ENCODE results near the gene LEAP2.

DNA sequence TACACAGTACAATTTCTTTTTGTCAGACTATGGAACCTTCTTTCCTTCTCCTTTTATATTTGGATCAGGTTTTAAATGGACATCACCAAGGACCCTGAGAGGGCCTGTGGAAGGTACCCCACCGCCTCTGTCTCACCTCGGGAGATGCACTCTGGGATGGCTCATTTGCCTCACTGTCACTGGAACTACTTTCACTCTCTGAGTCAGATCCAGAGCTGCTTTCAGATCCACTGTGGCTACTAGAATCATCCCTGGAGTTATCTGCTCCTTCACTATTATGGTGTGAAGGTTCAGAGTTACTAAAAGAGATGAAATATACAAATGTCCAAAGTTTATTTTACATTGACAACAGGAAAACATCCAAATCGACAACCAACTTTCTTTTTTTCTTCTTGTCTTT, 24.6 kb downstream of the LEAP2 start:
- TF ChIP-seq POLR2A (IDR thresholded peaks at IDR 0.05) = no peak
- no peak for TF ChIP-seq CTCF (IDR thresholded peaks at IDR 0.05 in 8 of 11, conservative IDR thresholded peaks at IDR 0.05 in 3 of 11)
